K562 (cell line): ENCODE measurements around the gene CD164. TPM values are rescaled to one million over a fixed set of nuclear protein-coding genes. Genes with fewer than 3 reads are reported as not detected.

Experiments
- CHD4 ChIP-seq: fragments of 200-600 bp; sonication (generic); IDR thresholded peaks from 3 replicates; pipeline ENCODE4 v1.6.1; 2012; ENCODE audit warnings: low read depth, mild to moderate bottlenecking, mixed read lengths, low read length, inconsistent platforms; ENCODE audit not compliant: insufficient read depth, insufficient replicate concordance, poor library complexity, severe bottlenecking
- MAFK ChIP-seq: IDR thresholded peaks from 2 replicates; pipeline ENCODE4 v1.6.1; 2011; ENCODE audit warnings: low read length, improper control_type of control experiment
- NBN ChIP-seq: fragments of 450-650 bp; IDR thresholded peaks from 2 replicates; pipeline ENCODE4 v1.6.1; 2016; ENCODE audit warnings: low read depth, mild to moderate bottlenecking
- NFE2 ChIP-seq: IDR thresholded peaks from 2 replicates; pipeline ENCODE4 v1.6.1; 2014; ENCODE audit warnings: antibody characterized with exemption, low read depth
- TEAD4 ChIP-seq, 2 experiments: sonication (generic) in 1 of 2; formaldehyde crosslinking in 1 of 2; IDR thresholded peaks; 2 replicates each; pipeline versions ENCODE4 v1.6.1 to v1.8.0; 2012 to 2022; ENCODE audit warnings: borderline replicate concordance in 1 of 2, inconsistent platforms in 1 of 2, low read length in 1 of 2, mild to moderate bottlenecking in 1 of 2, missing genetic modification reagents in 1 of 2
- ZNF174 ChIP-seq: fragments of 250-450 bp; sonication (Bioruptor Pico); IDR thresholded peaks from 2 replicates; pipeline ENCODE4 v1.4.0; 2020; ENCODE audit warnings: mild to moderate bottlenecking
- ZNF354B ChIP-seq: fragments of 250-450 bp; sonication (Bioruptor Pico); IDR thresholded peaks from 2 replicates; pipeline ENCODE4 v1.4.0; 2020
- polyA plus RNA-seq, 8 experiments: library from polyadenylated mRNA; depleted of rRNA in 4 of 8; stranded (reverse) in 5 of 8; unstranded in 3 of 8; fragments of >200 nt; fragmentation: Nextera tagmentation in 2 of 8; fragmentation: Illumina TruSeq in 1 of 8; extraction: Ambion mirVana in 2 of 8; extraction: Trizol in 1 of 8; gene quantifications; 2 replicates each; pipeline versions ENCODE4 v1.2.1 to v1.2.3, GENCODE V29; 2011 to 2014; ENCODE audit warnings: inconsistent platforms in 1 of 8, missing spikeins in 1 of 8
- total RNA-seq, 7 experiments: library from RNA; depleted of rRNA in 6 of 7; stranded (reverse); fragments of >200 nt in 6 of 7; fragmentation: Illumina TruSeq in 2 of 7; extraction: Trizol in 2 of 7; gene quantifications; 2 replicates each; pipeline versions ENCODE4 v1.2.1 to v1.2.3, GENCODE V29; 2011 to 2021; ENCODE audit warnings: low replicate concordance in 1 of 7
- TF ChIP-seq, protein P1 (sequence below), 2 experiments: fragments of 450-650 bp; formaldehyde crosslinking in 1 of 2; IDR thresholded peaks; 2 replicates each; pipeline versions ENCODE4 v1.4.0 to v1.6.1; 2014 to 2020; ENCODE audit warnings: mild to moderate bottlenecking in 2 of 2, borderline replicate concordance in 1 of 2, low read depth in 1 of 2
- TF ChIP-seq, protein P2 (sequence below): sonication (generic); formaldehyde crosslinking; IDR thresholded peaks from 2 replicates; pipeline ENCODE4 v1.8.0; 2022; ENCODE audit warnings: mild to moderate bottlenecking, missing genetic modification reagents
- TF ChIP-seq, protein P3 (sequence below), 2 experiments: fragments of 450-650 bp; conservative IDR thresholded peaks; 2 replicates each; pipeline ENCODE4 v1.6.1; 2017; ENCODE audit warnings: mild to moderate bottlenecking in 2 of 2, moderate library complexity in 2 of 2

Gene CD164
- total and polyA plus RNA-seq, 9 of the 15 experiments (the other 6 are each of a cell fraction or from before 2014, with no cell fraction given) = 79.5 to 317 (median 165) TPM

DNA sequence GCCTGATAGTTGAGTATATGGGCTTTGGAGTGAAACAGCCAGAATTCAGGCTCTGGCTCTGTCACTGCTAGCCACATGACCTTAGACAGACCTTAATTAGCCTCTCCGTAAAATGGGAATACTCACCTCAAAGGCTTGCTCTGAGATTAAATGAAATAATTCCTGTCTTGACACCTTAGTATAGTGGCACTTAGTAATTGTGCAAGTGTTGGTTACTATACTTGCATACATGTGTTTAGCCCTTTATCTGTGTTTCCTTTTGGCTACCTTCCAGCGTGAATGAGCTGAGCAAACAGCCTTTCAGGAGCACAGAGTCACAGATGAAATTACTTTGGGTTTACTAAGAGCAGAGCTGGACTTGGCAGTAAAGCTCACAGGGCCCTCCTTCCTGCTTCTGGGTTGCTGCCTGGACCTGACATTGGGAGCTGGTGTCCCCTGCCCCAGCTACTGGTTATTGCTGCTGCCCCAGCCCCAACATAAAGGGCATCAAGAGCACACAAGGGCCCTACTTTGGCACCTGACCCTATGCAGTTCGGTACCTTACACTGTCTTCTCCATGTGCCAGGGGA, 32.8 kb downstream of the CD164 start (continued):
- TF ChIP-seq, protein P1, sequence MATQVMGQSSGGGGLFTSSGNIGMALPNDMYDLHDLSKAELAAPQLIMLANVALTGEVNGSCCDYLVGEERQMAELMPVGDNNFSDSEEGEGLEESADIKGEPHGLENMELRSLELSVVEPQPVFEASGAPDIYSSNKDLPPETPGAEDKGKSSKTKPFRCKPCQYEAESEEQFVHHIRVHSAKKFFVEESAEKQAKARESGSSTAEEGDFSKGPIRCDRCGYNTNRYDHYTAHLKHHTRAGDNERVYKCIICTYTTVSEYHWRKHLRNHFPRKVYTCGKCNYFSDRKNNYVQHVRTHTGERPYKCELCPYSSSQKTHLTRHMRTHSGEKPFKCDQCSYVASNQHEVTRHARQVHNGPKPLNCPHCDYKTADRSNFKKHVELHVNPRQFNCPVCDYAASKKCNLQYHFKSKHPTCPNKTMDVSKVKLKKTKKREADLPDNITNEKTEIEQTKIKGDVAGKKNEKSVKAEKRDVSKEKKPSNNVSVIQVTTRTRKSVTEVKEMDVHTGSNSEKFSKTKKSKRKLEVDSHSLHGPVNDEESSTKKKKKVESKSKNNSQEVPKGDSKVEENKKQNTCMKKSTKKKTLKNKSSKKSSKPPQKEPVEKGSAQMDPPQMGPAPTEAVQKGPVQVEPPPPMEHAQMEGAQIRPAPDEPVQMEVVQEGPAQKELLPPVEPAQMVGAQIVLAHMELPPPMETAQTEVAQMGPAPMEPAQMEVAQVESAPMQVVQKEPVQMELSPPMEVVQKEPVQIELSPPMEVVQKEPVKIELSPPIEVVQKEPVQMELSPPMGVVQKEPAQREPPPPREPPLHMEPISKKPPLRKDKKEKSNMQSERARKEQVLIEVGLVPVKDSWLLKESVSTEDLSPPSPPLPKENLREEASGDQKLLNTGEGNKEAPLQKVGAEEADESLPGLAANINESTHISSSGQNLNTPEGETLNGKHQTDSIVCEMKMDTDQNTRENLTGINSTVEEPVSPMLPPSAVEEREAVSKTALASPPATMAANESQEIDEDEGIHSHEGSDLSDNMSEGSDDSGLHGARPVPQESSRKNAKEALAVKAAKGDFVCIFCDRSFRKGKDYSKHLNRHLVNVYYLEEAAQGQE (IDR thresholded peaks at IDR 0.05; ENCODE audit: borderline replicate concordance) = peak; percentile 67
- TF ChIP-seq, protein P1 (CRISPR knock-in tag; IDR thresholded peaks at IDR 0.05; ENCODE audit: low read depth) = no peak
- TF ChIP-seq MAFK (peak; percentile 78), ZNF354B (CRISPR knock-in tag) (no peak), ZNF174 (CRISPR knock-in tag) (no peak), NBN (peak; percentile 67; the same call in 1 of the 2 replicates), CHD4 (no peak), TEAD4 (IDR thresholded peaks at IDR 0.05; ENCODE audit: low read length) (peak; percentile 60), TEAD4 (CRISPR knock-in tag; IDR thresholded peaks at IDR 0.05; ENCODE audit: borderline replicate concordance) (no peak), NFE2 (peak; percentile 95)
- TF ChIP-seq, protein P2, sequence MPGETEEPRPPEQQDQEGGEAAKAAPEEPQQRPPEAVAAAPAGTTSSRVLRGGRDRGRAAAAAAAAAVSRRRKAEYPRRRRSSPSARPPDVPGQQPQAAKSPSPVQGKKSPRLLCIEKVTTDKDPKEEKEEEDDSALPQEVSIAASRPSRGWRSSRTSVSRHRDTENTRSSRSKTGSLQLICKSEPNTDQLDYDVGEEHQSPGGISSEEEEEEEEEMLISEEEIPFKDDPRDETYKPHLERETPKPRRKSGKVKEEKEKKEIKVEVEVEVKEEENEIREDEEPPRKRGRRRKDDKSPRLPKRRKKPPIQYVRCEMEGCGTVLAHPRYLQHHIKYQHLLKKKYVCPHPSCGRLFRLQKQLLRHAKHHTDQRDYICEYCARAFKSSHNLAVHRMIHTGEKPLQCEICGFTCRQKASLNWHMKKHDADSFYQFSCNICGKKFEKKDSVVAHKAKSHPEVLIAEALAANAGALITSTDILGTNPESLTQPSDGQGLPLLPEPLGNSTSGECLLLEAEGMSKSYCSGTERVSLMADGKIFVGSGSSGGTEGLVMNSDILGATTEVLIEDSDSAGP (CRISPR knock-in tag) = 0 out of 2 replicates have a peak, but pooled peaks have one; percentile 47
- TF ChIP-seq, protein P3, sequence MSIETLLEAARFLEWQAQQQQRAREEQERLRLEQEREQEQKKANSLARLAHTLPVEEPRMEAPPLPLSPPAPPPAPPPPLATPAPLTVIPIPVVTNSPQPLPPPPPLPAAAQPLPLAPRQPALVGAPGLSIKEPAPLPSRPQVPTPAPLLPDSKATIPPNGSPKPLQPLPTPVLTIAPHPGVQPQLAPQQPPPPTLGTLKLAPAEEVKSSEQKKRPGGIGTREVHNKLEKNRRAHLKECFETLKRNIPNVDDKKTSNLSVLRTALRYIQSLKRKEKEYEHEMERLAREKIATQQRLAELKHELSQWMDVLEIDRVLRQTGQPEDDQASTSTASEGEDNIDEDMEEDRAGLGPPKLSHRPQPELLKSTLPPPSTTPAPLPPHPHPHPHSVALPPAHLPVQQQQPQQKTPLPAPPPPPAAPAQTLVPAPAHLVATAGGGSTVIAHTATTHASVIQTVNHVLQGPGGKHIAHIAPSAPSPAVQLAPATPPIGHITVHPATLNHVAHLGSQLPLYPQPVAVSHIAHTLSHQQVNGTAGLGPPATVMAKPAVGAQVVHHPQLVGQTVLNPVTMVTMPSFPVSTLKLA (conservative IDR thresholded peaks at IDR 0.05) = peak in 1 of 2 experiments; percentile 52; a peak in 1 of 4 replicates
